Spleen (tissue), 11 donors: Measurements from ENCODE around the gene CNBP. TPM values are rescaled to one million over a fixed set of nuclear protein-coding genes. Genes with fewer than 3 reads are reported as not detected.

Source experiments
- DNase-seq: peaks from one replicate; pipeline ENCODE4 v3.0.0-alpha.2; 2020
- H3K27ac ChIP-seq, 8 donors: fragments of 200-600 bp; sonication (generic) in 7 of 8; 1 replicate in 4 of 8; 2 replicates in 4 of 8; pipeline versions ENCODE4 v1.5.0 to v1.8.0; 2016 to 2021; ENCODE audit warnings: inconsistent platforms in 4 of 8, mild to moderate bottlenecking in 4 of 8, moderate library complexity in 1 of 8
- H3K27me3 ChIP-seq, 7 donors: fragments of 200-600 bp; sonication (generic) in 6 of 7; replicated peaks in 1 of 7; 1 replicate in 4 of 7; 2 replicates in 3 of 7; pipeline versions ENCODE4 v1.5.0 to v1.8.0; 2016 to 2021; ENCODE audit warnings: inconsistent platforms in 3 of 7, mild to moderate bottlenecking in 1 of 7
- H3K36me3 ChIP-seq, 6 donors: fragments of 200-600 bp; sonication (generic) in 5 of 6; 1 replicate in 4 of 6; 2 replicates in 2 of 6; pipeline versions ENCODE4 v1.5.0 to v1.8.0; 2016 to 2021; ENCODE audit warnings: inconsistent platforms in 2 of 6
- H3K4me1 ChIP-seq, 6 donors: fragments of 200-600 bp; sonication (generic) in 5 of 6; 1 replicate in 3 of 6; 2 replicates in 3 of 6; pipeline versions ENCODE4 v1.5.0 to v1.8.0; 2016 to 2021; ENCODE audit warnings: inconsistent platforms in 3 of 6
- H3K4me3 ChIP-seq, 8 donors: fragments of 200-600 bp; sonication (generic) in 7 of 8; 1 replicate in 4 of 8; 2 replicates in 4 of 8; pipeline versions ENCODE4 v1.5.0 to v1.8.0; 2016 to 2021; ENCODE audit warnings: inconsistent platforms in 4 of 8, mild to moderate bottlenecking in 4 of 8, moderate library complexity in 2 of 8
- H3K9me3 ChIP-seq, 8 donors: fragments of 200-600 bp; sonication (generic) in 7 of 8; 1 replicate in 4 of 8; 2 replicates in 4 of 8; pipeline versions ENCODE4 v1.5.0 to v1.8.0; 2016 to 2021; ENCODE audit warnings: inconsistent platforms in 4 of 8
- CTCF ChIP-seq, 11 experiments: fragments of 200-600 bp in 7 of 11; fragments of 450-650 bp in 4 of 11; sonication (generic) in 4 of 11; IDR thresholded peaks in 8 of 11; conservative IDR thresholded peaks in 3 of 11; 1 replicate in 7 of 11; 2 replicates in 4 of 11; pipeline versions ENCODE4 v1.4.0 to v1.8.0; 2016 to 2021; ENCODE audit warnings: antibody characterized with exemption in 11 of 11, inconsistent platforms in 4 of 11, mild to moderate bottlenecking in 1 of 11
- POLR2A ChIP-seq, 3 donors: fragments of 450-650 bp; IDR thresholded peaks; one replicate each; pipeline ENCODE4 v1.5.1; 2017; ENCODE audit warnings: antibody characterized with exemption in 3 of 3, mild to moderate bottlenecking in 1 of 3
- POLR2AphosphoS5 ChIP-seq, 3 donors: sonication (generic); formaldehyde crosslinking; IDR thresholded peaks; one replicate each; pipeline ENCODE4 v1.5.1; 2017; ENCODE audit warnings: antibody characterized with exemption in 3 of 3
- WGBS, 5 donors: extraction: QIAGEN DNeasy Blood & Tissue Kit in 3 of 5; methylation state at CpG; one replicate each; pipeline versions ENCODE4 v1.1.5 to v1.1.7; 2013 to 2018; 5-methylcytosine and 5-hydroxymethylcytosine counted together
- intact Hi-C: fragments of 100-400 bp; cut with DNase I; formaldehyde crosslinking; loops from one replicate; pipeline ENCODE4 v1.15.0; 2023; ENCODE audit warnings: low total_unique reads
- polyA plus RNA-seq, 3 donors: library from polyadenylated mRNA; stranded (reverse); fragments of 200-250 nt; gene quantifications; one replicate each; pipeline ENCODE4 v1.2.1, GENCODE V29; 2013
- total RNA-seq, 7 donors: library from RNA; depleted of rRNA in 3 of 7; stranded (reverse); fragments of >200 nt in 3 of 7; fragmentation: NEBNext Ultra II Directional in 4 of 7; extraction: Animal tissue kit (Norgen Biotek cat#: 25700) in 4 of 7; gene quantifications; one replicate each; pipeline versions ENCODE4 v1.1.0 to v1.2.1, GENCODE V29; 2016 to 2021
- donor health status: healthy with polysubstance abuse.
- donor health status: DM: no; HTN: no; CAD: no; lungs with moderate emphysema.
- donor health status: DM: no; HTN: no; CAD: no.
- donor health status: Bipolar disorder and iron deficiency.
- donor health status: healthy.
- donor health status: DM: no; HTN: no; CAD: no.
- donor health status: DM: yes; HTN: yes; CAD: no.

The CNBP gene
- total and polyA plus RNA-seq, 10 donors: 252 to 420 (median 312) TPM

GRCh38 chr3:129182390-129183185 is 1.1 kb downstream of the CNBP start:
- peak overlapping the region; percentile 83 to 100 (median 98) for H3K27ac ChIP-seq
- H3K27me3 ChIP-seq: no peaks in the 10 kb centered on the region
- whole genome bisulfite sequencing, 5 donors: 0 to 1% (median 1%) methylated on average over 24 of the region's 24 CpGs
- H3K36me3 ChIP-seq: peaks cover 0 to 26% (median 11%) of the 10 kb centered on the region in 6 donors
- peak overlapping the region; percentile 75 to 100 (median 90) for H3K4me3 ChIP-seq
- peaks cover 54 to 86% (median 65%) of the 10 kb centered on the region in 6 donors for H3K4me1 ChIP-seq
- no peaks in the 10 kb centered on the region for H3K9me3 ChIP-seq
- intact Hi-C loops: no loop called here
- DNase-seq: peak; percentile 77
- no peak for TF ChIP-seq POLR2A (IDR thresholded peaks at IDR 0.05)
- no peak for TF ChIP-seq POLR2AphosphoS5 (IDR thresholded peaks at IDR 0.05)
- no peak for TF ChIP-seq CTCF (IDR thresholded peaks at IDR 0.05 in 8 of 11, conservative IDR thresholded peaks at IDR 0.05 in 3 of 11)

- Histone ChIP-seq H3K9me3 (no peaks in the 10 kb centered on the region), H3K27me3 (no peaks in the 10 kb centered on the region), H3K4me3 (peak overlapping the region; percentile 75 to 100 (median 90)), H3K36me3 (peaks cover 0 to 34% (median 15%) of the 10 kb centered on the region in 6 donors), H3K4me1 (peaks cover 62 to 86% (median 72%) of the 10 kb centered on the region in 6 donors), H3K27ac (peak overlapping the region in 7 of 8 donors; percentile 96 to 100 (median 98))
- WGBS, 5 donors: 19 to 29% (median 24%) methylated on average over 3 of the region's 3 CpGs
- no peak for TF ChIP-seq POLR2A (IDR thresholded peaks at IDR 0.05)
- TF ChIP-seq POLR2AphosphoS5 (IDR thresholded peaks at IDR 0.05): no peak
- no peak for TF ChIP-seq CTCF (IDR thresholded peaks at IDR 0.05 in 8 of 11, conservative IDR thresholded peaks at IDR 0.05 in 3 of 11)
- intact Hi-C loops: no loop called here
- no peak for DNase-seq
Observed at GRCh38 chr3:129181819-129182218, 1.9 kb downstream of the CNBP start.

- 43 to 78% (median 66%) methylated on average over 1 of the region's 1 CpG for WGBS, 5 donors
- intact Hi-C loops: no loop called here
- H3K27ac ChIP-seq: peak overlapping the region in 5 of 8 donors; percentile 9 to 99 (median 50)
- peaks cover 0 to 46% (median 15%) of the 10 kb centered on the region in 6 donors for H3K36me3 ChIP-seq
- peaks cover 75 to 86% (median 82%) of the 10 kb centered on the region in 6 donors for H3K4me1 ChIP-seq
- no peak for TF ChIP-seq POLR2AphosphoS5 (IDR thresholded peaks at IDR 0.05)
- TF ChIP-seq CTCF (IDR thresholded peaks at IDR 0.05 in 8 of 11, conservative IDR thresholded peaks at IDR 0.05 in 3 of 11): no peak
- no peak for TF ChIP-seq POLR2A (IDR thresholded peaks at IDR 0.05)
- peak overlapping the region in 5 of 8 donors; percentile 77 to 100 (median 87) for H3K4me3 ChIP-seq
- no peaks in the 10 kb centered on the region for H3K27me3 ChIP-seq
- no peaks in the 10 kb centered on the region for H3K9me3 ChIP-seq
- DNase-seq: no peak
Observed at GRCh38 chr3:129180461-129180860, 3.2 kb downstream of the CNBP start.

GRCh38 chr3:129176051-129176450 is 7.6 kb downstream of the CNBP start:
- DNase-seq: no peak
- TF ChIP-seq CTCF (IDR thresholded peaks at IDR 0.05 in 8 of 11, conservative IDR thresholded peaks at IDR 0.05 in 3 of 11) (no peak), POLR2A (IDR thresholded peaks at IDR 0.05) (no peak), POLR2AphosphoS5 (IDR thresholded peaks at IDR 0.05) (no peak)
- intact Hi-C loops: no loop called here
- Histone ChIP-seq H3K36me3 (peaks cover 7 to 83% (median 27%) of the 10 kb centered on the region in 6 donors), H3K27me3 (no peaks in the 10 kb centered on the region), H3K9me3 (no peaks in the 10 kb centered on the region), H3K4me3 (no peak overlapping the region), H3K4me1 (peaks cover 78 to 99% (median 94%) of the 10 kb centered on the region in 6 donors), H3K27ac (no peak overlapping the region)
- 81 to 89% (median 84%) methylated on average over 1 of the region's 1 CpG for WGBS, 5 donors
